Activated naive CD4-positive, alpha-beta T cell treated with anti-CD3 and anti-CD28 coated beads, Interleukin-2, amount 50 U/mL, for 24 hours (primary cell): Measurements from ENCODE around the gene PLEKHB1.
"Not testable (repeated sequence)": the region's sequence is repeated elsewhere in the genome, so short reads cannot be mapped to it uniquely, and the experiment has no call there.

Source experiments
- H3K27ac Mint-ChIP-seq: one replicate; pipeline ENCODE4 v1.8.0; 2021; ENCODE audit warnings: mild to moderate bottlenecking, mixed read lengths
- H3K27me3 Mint-ChIP-seq: one replicate; pipeline ENCODE4 v1.8.0; 2021; ENCODE audit warnings: mixed read lengths
- H3K36me3 Mint-ChIP-seq: one replicate; pipeline ENCODE4 v1.8.0; 2021; ENCODE audit warnings: mixed read lengths
- H3K4me1 Mint-ChIP-seq: one replicate; pipeline ENCODE4 v1.8.0; 2021; ENCODE audit warnings: mixed read lengths
- H3K4me3 Mint-ChIP-seq: one replicate; pipeline ENCODE4 v1.8.0; 2021; ENCODE audit warnings: mild to moderate bottlenecking, mixed read lengths
- H3K9me3 Mint-ChIP-seq: one replicate; pipeline ENCODE4 v1.8.0; 2021; ENCODE audit warnings: mixed read lengths

PLEKHB1 gene

GRCh38 chr11:73655686-73656085 is 9.3 kb downstream of the PLEKHB1 start:
- H3K4me3 Mint-ChIP-seq, result no peak overlapping the region
- no peak overlapping the region for H3K27ac Mint-ChIP-seq
- peaks cover 5% of the 10 kb centered on the region for H3K4me1 Mint-ChIP-seq
- no peaks in the 10 kb centered on the region for H3K9me3 Mint-ChIP-seq
- no peaks in the 10 kb centered on the region for H3K27me3 Mint-ChIP-seq
- H3K36me3 Mint-ChIP-seq, result peaks cover 2% of the 10 kb centered on the region

- no peak overlapping the region for H3K27ac Mint-ChIP-seq
- peaks cover 11% of the 10 kb centered on the region for H3K4me1 Mint-ChIP-seq
- no peak overlapping the region for H3K4me3 Mint-ChIP-seq
- H3K27me3 Mint-ChIP-seq, result no peaks in the 10 kb centered on the region
- H3K36me3 Mint-ChIP-seq, result peaks cover 2% of the 10 kb centered on the region
- no peaks in the 10 kb centered on the region for H3K9me3 Mint-ChIP-seq
Observed at GRCh38 chr11:73656985-73657384, 10.6 kb downstream of the PLEKHB1 start.

- H3K4me3 Mint-ChIP-seq, result no peak overlapping the region
- no peaks in the 10 kb centered on the region for H3K9me3 Mint-ChIP-seq
- no peaks in the 10 kb centered on the region for H3K27me3 Mint-ChIP-seq
- no peak overlapping the region for H3K27ac Mint-ChIP-seq
- H3K4me1 Mint-ChIP-seq, result peaks cover 22% of the 10 kb centered on the region
- H3K36me3 Mint-ChIP-seq, result no peaks in the 10 kb centered on the region
Observed at GRCh38 chr11:73659961-73660360, 13.6 kb downstream of the PLEKHB1 start.

GRCh38 chr11:73660497-73661034 is 14.2 kb downstream of the PLEKHB1 start:
- Mint-ChIP-seq H3K4me1 (peaks cover 22% of the 10 kb centered on the region), H3K9me3 (no peaks in the 10 kb centered on the region), H3K27ac (no peak overlapping the region), H3K4me3 (no peak overlapping the region), H3K27me3 (no peaks in the 10 kb centered on the region), H3K36me3 (no peaks in the 10 kb centered on the region)

- peaks cover 22% of the 10 kb centered on the region for H3K4me1 Mint-ChIP-seq
Observed at GRCh38 chr11:73661035-73661628, 14.8 kb downstream of the PLEKHB1 start.

GRCh38 chr11:73662445-73663157 is 16.2 kb downstream of the PLEKHB1 start:
- no peaks in the 10 kb centered on the region for H3K27me3 Mint-ChIP-seq
- H3K9me3 Mint-ChIP-seq, result no peaks in the 10 kb centered on the region
- H3K36me3 Mint-ChIP-seq, result no peaks in the 10 kb centered on the region
- no peak overlapping the region for H3K4me3 Mint-ChIP-seq
- H3K4me1 Mint-ChIP-seq, result peaks cover 22% of the 10 kb centered on the region
- no peak overlapping the region for H3K27ac Mint-ChIP-seq

More at GRCh38 chr11:73661035-73661628, 14.8 kb downstream of the PLEKHB1 start:
- Mint-ChIP-seq H3K4me3 (peak overlapping the region; percentile 42), H3K9me3 (no peaks in the 10 kb centered on the region), H3K27ac (no peak overlapping the region), H3K36me3 (no peaks in the 10 kb centered on the region), H3K27me3 (no peaks in the 10 kb centered on the region)

- peaks cover 22% of the 10 kb centered on the region for H3K4me1 Mint-ChIP-seq
- peak overlapping the region; percentile 25 for H3K27ac Mint-ChIP-seq
- H3K36me3 Mint-ChIP-seq, result no peaks in the 10 kb centered on the region
- H3K9me3 Mint-ChIP-seq, result no peaks in the 10 kb centered on the region
- H3K27me3 Mint-ChIP-seq, result no peaks in the 10 kb centered on the region
- H3K4me3 Mint-ChIP-seq, result no peak overlapping the region
Observed at GRCh38 chr11:73663604-73664495, 17.5 kb downstream of the PLEKHB1 start.

- H3K27ac Mint-ChIP-seq, result peak overlapping the region; percentile 90
- H3K4me3 Mint-ChIP-seq, result no peak overlapping the region
- H3K27me3 Mint-ChIP-seq, result no peaks in the 10 kb centered on the region
- H3K4me1 Mint-ChIP-seq, result peaks cover 22% of the 10 kb centered on the region
- no peaks in the 10 kb centered on the region for H3K9me3 Mint-ChIP-seq
- no peaks in the 10 kb centered on the region for H3K36me3 Mint-ChIP-seq
Observed at GRCh38 chr11:73664877-73665276, 18.5 kb downstream of the PLEKHB1 start.

- H3K4me1 Mint-ChIP-seq, result peaks cover 11% of the 10 kb centered on the region
- no peak overlapping the region for H3K27ac Mint-ChIP-seq
- no peaks in the 10 kb centered on the region for H3K36me3 Mint-ChIP-seq
- H3K9me3 Mint-ChIP-seq, result no peaks in the 10 kb centered on the region
- no peaks in the 10 kb centered on the region for H3K27me3 Mint-ChIP-seq
- H3K4me3 Mint-ChIP-seq, result no peak overlapping the region
Observed at GRCh38 chr11:73667891-73668290, 21.5 kb downstream of the PLEKHB1 start.

GRCh38 chr11:73670808-73671207 is 24.4 kb downstream of the PLEKHB1 start:
- H3K4me1 Mint-ChIP-seq, result no peaks in the 10 kb centered on the region

GRCh38 chr11:73671701-73672100 is 25.3 kb downstream of the PLEKHB1 start:
- Mint-ChIP-seq H3K4me1 (no peaks in the 10 kb centered on the region), H3K9me3 (no peaks in the 10 kb centered on the region), H3K27ac (no peak overlapping the region), H3K36me3 (peaks cover 2% of the 10 kb centered on the region), H3K27me3 (no peaks in the 10 kb centered on the region), H3K4me3 (no peak overlapping the region)

More at GRCh38 chr11:73670808-73671207, 24.4 kb downstream of the PLEKHB1 start:
- H3K4me3 Mint-ChIP-seq, result no peak overlapping the region
- H3K9me3 Mint-ChIP-seq, result no peaks in the 10 kb centered on the region
- no peak overlapping the region for H3K27ac Mint-ChIP-seq
- H3K27me3 Mint-ChIP-seq, result no peaks in the 10 kb centered on the region
- peaks cover under 1% of the 10 kb centered on the region for H3K36me3 Mint-ChIP-seq

GRCh38 chr11:73676552-73676951 is 30.2 kb downstream of the PLEKHB1 start:
- H3K36me3 Mint-ChIP-seq, H3K4me1 Mint-ChIP-seq, H3K27ac Mint-ChIP-seq, H3K4me3 Mint-ChIP-seq, H3K27me3 Mint-ChIP-seq, H3K9me3 Mint-ChIP-seq: not testable (repeated sequence)

GRCh38 chr11:73680687-73681086 is 34.3 kb downstream of the PLEKHB1 start:
- Mint-ChIP-seq H3K36me3 (peaks cover 5% of the 10 kb centered on the region), H3K9me3 (no peaks in the 10 kb centered on the region), H3K4me3 (no peak overlapping the region), H3K27me3 (no peaks in the 10 kb centered on the region), H3K27ac (no peak overlapping the region), H3K4me1 (no peaks in the 10 kb centered on the region)

- Mint-ChIP-seq H3K36me3 (peaks cover 7% of the 10 kb centered on the region), H3K4me3 (no peak overlapping the region), H3K4me1 (no peaks in the 10 kb centered on the region), H3K27me3 (no peaks in the 10 kb centered on the region), H3K9me3 (no peaks in the 10 kb centered on the region), H3K27ac (no peak overlapping the region)
Observed at GRCh38 chr11:73693899-73694525, 47.6 kb downstream of the PLEKHB1 start.

- Mint-ChIP-seq H3K4me3 (no peak overlapping the region), H3K27me3 (no peaks in the 10 kb centered on the region), H3K36me3 (peaks cover 9% of the 10 kb centered on the region), H3K4me1 (no peaks in the 10 kb centered on the region), H3K27ac (no peak overlapping the region), H3K9me3 (no peaks in the 10 kb centered on the region)
Observed at GRCh38 chr11:73705053-73705452, 58.7 kb downstream of the PLEKHB1 start.
